Measurements from ENCODE around the gene MTCL3.

MTCL3 gene

GRCh38 chr6:127497410-127497809 is 21.7 kb downstream of the MTCL3 start:
- TF ChIP-seq ZFX (IDR thresholded peaks at IDR 0.05; ENCODE audit: borderline replicate concordance), result no peak
- TF ChIP-seq, protein P1, sequence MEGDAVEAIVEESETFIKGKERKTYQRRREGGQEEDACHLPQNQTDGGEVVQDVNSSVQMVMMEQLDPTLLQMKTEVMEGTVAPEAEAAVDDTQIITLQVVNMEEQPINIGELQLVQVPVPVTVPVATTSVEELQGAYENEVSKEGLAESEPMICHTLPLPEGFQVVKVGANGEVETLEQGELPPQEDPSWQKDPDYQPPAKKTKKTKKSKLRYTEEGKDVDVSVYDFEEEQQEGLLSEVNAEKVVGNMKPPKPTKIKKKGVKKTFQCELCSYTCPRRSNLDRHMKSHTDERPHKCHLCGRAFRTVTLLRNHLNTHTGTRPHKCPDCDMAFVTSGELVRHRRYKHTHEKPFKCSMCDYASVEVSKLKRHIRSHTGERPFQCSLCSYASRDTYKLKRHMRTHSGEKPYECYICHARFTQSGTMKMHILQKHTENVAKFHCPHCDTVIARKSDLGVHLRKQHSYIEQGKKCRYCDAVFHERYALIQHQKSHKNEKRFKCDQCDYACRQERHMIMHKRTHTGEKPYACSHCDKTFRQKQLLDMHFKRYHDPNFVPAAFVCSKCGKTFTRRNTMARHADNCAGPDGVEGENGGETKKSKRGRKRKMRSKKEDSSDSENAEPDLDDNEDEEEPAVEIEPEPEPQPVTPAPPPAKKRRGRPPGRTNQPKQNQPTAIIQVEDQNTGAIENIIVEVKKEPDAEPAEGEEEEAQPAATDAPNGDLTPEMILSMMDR (IDR thresholded peaks at IDR 0.05), result no peak
- H3K27ac ChIP-seq, result no peak overlapping the region

GRCh38 chr6:127496471-127496870 is 22.7 kb downstream of the MTCL3 start:
- no peak overlapping the region for H3K27ac ChIP-seq
- TF ChIP-seq ZFX (IDR thresholded peaks at IDR 0.05; ENCODE audit: borderline replicate concordance), result no peak
- TF ChIP-seq, protein P1 (IDR thresholded peaks at IDR 0.05), result no peak

GRCh38 chr6:127494240-127494767 is 24.8 kb downstream of the MTCL3 start:
- TF ChIP-seq ZFX (IDR thresholded peaks at IDR 0.05; ENCODE audit: borderline replicate concordance), result no peak
- TF ChIP-seq, protein P1 (IDR thresholded peaks at IDR 0.05), result no peak
- no peak overlapping the region for H3K27ac ChIP-seq

DNA sequence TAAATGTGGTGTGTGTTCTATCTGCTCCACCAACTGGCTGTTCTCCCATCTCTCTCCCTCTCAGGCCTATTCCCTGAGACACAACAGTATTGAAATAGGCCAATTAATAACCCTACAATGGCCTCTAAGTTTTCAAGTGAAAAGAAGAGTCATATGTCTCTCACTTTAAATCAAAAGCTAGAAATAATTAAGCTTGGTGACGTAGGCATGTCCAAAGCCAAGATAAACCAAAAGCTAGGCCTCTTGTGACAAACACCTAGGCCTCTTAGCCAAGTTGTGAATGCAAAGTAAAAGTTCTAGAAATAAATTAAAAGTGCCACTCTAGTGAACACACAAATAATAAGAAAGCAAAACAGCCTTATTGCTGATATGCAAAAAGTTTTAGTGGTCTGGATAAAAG is 29.9 kb downstream of the MTCL3 start:
- H3K27ac ChIP-seq, result no peak overlapping the region
- TF ChIP-seq, protein P1 (IDR thresholded peaks at IDR 0.05), result no peak
- TF ChIP-seq ZFX (IDR thresholded peaks at IDR 0.05; ENCODE audit: borderline replicate concordance), result no peak

- no peak for TF ChIP-seq ZFX (IDR thresholded peaks at IDR 0.05; ENCODE audit: borderline replicate concordance)
- TF ChIP-seq, protein P1 (IDR thresholded peaks at IDR 0.05), result no peak
- H3K27ac ChIP-seq, result no peak overlapping the region
These were observed 32.2 kb downstream of the MTCL3 start for GRCh38 chr6:127486934-127487333.

- H3K27ac ChIP-seq, result no peak overlapping the region
These were observed 34.8 kb downstream of the MTCL3 start for GRCh38 chr6:127484212-127484863.

More at GRCh38 chr6:127484212-127484863, 34.8 kb downstream of the MTCL3 start:
- TF ChIP-seq, protein P1 (IDR thresholded peaks at IDR 0.05), result no peak
- no peak for TF ChIP-seq ZFX (IDR thresholded peaks at IDR 0.05; ENCODE audit: borderline replicate concordance)
